BJ (cell line): ENCODE data around the gene UST. TPM values are rescaled to one million over a fixed set of nuclear protein-coding genes. Genes with fewer than 3 reads are reported as not detected.

Experiments used
- CTCF ChIA-PET: fragments of 350-600 bp; formaldehyde crosslinking; extraction: SDS; loops from one replicate; lab custom pipeline; 2021; ENCODE audit warnings: antibody characterized with exemption, inconsistent platforms; lab: Yijun Ruan, JAX
- POLR2A ChIA-PET: fragments of 300-600 bp; sonication (Branson Sonifier 250); formaldehyde crosslinking; extraction: SDS; loops from one replicate; lab custom pipeline; 2021; ENCODE audit warnings: antibody characterized with exemption; lab: Charles Lee
- DNase-seq: peaks from one replicate; pipeline ENCODE4 v3.0.0-alpha.2; 2011; ENCODE audit warnings: low read depth
- H3K27me3 ChIP-seq: 2 replicates; pipeline ENCODE4 v1.6.0; 2011; ENCODE audit warnings: low read length; ENCODE audit not compliant: control insufficient read depth, insufficient read depth
- H3K36me3 ChIP-seq: 2 replicates; pipeline ENCODE4 v1.5.1; 2011; ENCODE audit warnings: low read length; ENCODE audit not compliant: control insufficient read depth, insufficient read depth
- H3K4me3 ChIP-seq: 2 replicates; pipeline ENCODE4 v1.5.1; 2011; ENCODE audit warnings: low read depth, mild to moderate bottlenecking, control low read depth, low read length
- polyA plus RNA-seq: library from polyadenylated mRNA; depleted of rRNA; stranded (reverse); fragments of >200 nt; gene quantifications from 2 replicates; pipeline ENCODE4 v1.2.3, GENCODE V29; 2011
- TF ChIP-seq, protein P1 (sequence below): IDR thresholded peaks from 2 replicates; pipeline ENCODE4 v1.5.1; 2011; ENCODE audit warnings: low read depth, mild to moderate bottlenecking, control low read depth, inconsistent platforms, low read length, moderate library complexity; ENCODE audit not compliant: insufficient read depth

The UST gene
- polyA plus RNA-seq, 1 experiment, result 6.8 TPM

DNA sequence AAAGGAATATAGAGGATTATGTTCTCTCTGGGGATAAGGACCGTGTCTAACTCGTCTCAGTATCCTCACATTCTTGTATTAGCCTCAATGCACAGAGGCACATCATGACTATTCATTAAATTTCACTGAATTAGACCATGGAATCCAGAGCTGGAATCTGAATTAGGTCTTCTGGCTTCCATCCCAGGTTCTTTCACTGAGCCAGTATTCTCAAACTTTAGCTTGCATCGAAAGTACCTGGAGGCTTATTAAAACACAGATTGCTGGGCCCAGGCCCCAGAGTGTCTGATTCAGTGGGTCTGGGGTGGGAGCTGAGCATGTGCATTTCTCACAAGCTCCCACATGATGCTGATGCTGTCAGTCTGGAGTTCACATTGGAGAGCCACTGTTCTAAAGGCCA, 142.0 kb downstream of the UST start:
- POLR2A ChIA-PET, result no interaction called here
- Histone ChIP-seq H3K27me3 (no peaks in the 10 kb centered on the region), H3K4me3 (no peak overlapping the region), H3K36me3 (no peaks in the 10 kb centered on the region)
- CTCF ChIA-PET, result no interaction called here
- TF ChIP-seq, protein P1, sequence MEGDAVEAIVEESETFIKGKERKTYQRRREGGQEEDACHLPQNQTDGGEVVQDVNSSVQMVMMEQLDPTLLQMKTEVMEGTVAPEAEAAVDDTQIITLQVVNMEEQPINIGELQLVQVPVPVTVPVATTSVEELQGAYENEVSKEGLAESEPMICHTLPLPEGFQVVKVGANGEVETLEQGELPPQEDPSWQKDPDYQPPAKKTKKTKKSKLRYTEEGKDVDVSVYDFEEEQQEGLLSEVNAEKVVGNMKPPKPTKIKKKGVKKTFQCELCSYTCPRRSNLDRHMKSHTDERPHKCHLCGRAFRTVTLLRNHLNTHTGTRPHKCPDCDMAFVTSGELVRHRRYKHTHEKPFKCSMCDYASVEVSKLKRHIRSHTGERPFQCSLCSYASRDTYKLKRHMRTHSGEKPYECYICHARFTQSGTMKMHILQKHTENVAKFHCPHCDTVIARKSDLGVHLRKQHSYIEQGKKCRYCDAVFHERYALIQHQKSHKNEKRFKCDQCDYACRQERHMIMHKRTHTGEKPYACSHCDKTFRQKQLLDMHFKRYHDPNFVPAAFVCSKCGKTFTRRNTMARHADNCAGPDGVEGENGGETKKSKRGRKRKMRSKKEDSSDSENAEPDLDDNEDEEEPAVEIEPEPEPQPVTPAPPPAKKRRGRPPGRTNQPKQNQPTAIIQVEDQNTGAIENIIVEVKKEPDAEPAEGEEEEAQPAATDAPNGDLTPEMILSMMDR, result no peak
- DNase-seq, result no peak

DNA sequence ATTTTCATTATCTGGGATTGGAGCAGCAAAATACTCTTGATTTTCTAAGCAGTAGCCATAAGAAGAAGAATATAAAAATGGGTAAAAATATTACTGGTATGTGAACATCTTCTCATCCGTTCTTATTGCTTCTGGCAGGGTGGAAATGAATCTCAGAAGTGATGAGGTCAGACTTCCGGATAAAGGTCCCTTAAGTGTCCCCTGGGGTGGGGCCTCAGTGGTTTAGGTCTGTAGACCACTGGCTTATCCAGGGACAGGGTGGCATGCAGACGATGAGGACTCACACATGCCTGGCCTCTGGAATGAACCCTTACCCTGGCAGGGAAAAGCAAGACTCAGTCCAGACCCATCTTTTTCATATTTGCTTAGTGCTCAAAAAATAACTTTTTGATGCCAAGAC, 143.3 kb downstream of the UST start:
- DNase-seq, result no peak
- TF ChIP-seq, protein P1, result no peak
- Histone ChIP-seq H3K27me3 (no peaks in the 10 kb centered on the region), H3K36me3 (no peaks in the 10 kb centered on the region), H3K4me3 (no peak overlapping the region)
- CTCF ChIA-PET, result no interaction called here
- POLR2A ChIA-PET, result no interaction called here

DNA sequence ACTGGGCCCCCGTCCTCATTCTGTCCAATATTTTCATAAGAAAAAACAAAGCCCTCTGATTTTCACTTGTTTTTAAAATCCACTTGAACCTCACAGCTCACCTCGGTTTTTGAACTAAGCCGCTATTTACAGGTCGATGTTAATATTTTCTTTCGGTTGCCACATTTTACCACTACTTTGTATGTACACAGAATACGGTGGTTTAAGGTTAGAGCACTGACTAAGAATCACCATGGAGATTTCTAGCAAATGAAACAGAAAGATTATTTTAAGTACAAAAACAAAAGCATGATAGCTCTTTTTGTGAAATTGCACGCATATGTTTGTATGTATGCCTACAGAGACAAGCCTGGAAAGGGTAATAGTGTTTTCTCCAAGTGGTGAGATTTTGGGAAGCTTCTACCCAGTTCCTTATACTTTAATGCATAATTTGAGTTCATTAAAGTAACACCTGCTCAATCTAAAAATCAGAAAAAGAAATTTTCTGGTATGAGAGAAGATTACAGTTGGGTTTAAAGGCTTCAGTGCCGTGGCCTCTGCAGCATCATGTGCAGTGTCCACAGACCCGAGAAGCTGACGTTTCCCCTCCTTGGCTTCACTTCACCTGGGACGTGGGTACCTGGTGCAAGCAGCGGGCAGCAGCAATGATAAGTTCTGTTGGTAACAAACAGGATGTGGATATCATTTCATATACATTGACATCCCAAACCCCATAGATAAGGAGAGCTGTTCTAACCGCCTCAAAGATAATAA, 144.0 kb downstream of the UST start:
- H3K4me3 ChIP-seq, result no peak overlapping the region
- ChIA-PET CTCF (no interaction called here), POLR2A (no interaction called here)
- no peak for DNase-seq
- H3K36me3 ChIP-seq, result no peaks in the 10 kb centered on the region
- TF ChIP-seq, protein P1, result no peak
- no peaks in the 10 kb centered on the region for H3K27me3 ChIP-seq

DNA sequence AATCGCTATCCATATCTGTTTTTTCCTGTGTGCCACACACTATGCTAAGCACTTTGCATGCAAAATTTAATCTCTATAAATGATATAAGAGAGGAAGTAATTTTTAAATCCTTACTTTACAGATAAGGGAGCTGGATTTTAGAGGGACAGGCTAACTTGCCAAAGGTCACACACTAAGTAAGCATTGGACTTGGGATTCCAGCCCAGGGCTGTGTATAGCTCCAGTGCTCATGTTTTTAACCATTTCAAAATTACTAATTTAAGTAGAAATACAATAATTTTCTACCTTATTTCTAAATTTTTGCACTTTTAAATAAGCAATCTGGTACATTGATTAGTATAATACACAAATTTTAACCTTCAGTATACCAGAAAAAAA, 144.6 kb downstream of the UST start:
- no peak for DNase-seq
- Histone ChIP-seq H3K27me3 (no peaks in the 10 kb centered on the region), H3K36me3 (no peaks in the 10 kb centered on the region), H3K4me3 (no peak overlapping the region)
- ChIA-PET CTCF (no interaction called here), POLR2A (no interaction called here)
- TF ChIP-seq, protein P1, result no peak

DNA sequence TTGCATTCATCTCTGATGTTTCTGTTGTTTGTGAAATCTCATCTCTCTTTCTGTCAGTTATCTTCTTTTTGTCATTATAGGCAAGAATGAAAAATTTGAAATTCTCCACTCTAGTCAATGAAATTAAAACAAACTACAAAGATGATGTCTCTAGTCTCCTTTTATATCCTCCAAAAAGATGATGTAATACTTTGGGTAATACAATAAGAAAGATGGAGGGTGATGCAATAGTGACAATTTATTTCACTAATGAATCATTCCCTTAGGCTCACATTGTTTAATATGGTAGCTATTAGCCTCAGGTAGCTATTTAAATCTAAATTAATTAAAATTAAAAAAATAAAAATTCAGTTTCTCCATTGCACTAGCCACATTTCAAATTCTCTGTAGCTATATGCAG, 145.4 kb downstream of the UST start:
- POLR2A ChIA-PET, result no interaction called here
- Histone ChIP-seq H3K36me3 (no peaks in the 10 kb centered on the region), H3K27me3 (no peaks in the 10 kb centered on the region), H3K4me3 (no peak overlapping the region)
- TF ChIP-seq, protein P1, result no peak
- CTCF ChIA-PET, result no interaction called here
- DNase-seq, result no peak
